Ovary (tissue), 9 donors: ENCODE results near the gene TSKU. TPM values are rescaled to one million over a fixed set of nuclear protein-coding genes. Genes with fewer than 3 reads are reported as not detected.

ENCODE experiments used
- DNase-seq, 5 donors: peaks; one replicate each; pipeline ENCODE4 v3.0.0-alpha.2; 2019 to 2020
- H3K27ac ChIP-seq, 2 donors: fragments of 200-600 bp; one replicate each; pipeline versions ENCODE4 v1.5.1 to v1.8.0; 2019 to 2022
- H3K27me3 ChIP-seq: fragments of 200-600 bp; one replicate; pipeline ENCODE4 v1.8.0; 2022
- H3K36me3 ChIP-seq: fragments of 200-600 bp; sonication (generic); one replicate; pipeline ENCODE4 v1.5.1; 2019
- H3K4me1 ChIP-seq: one replicate; pipeline ENCODE4 v1.8.1; 2013; ENCODE audit warnings: mild to moderate bottlenecking, moderate library complexity; ENCODE audit not compliant: insufficient read depth
- H3K4me3 ChIP-seq: fragments of 200-600 bp; sonication (generic); one replicate; pipeline ENCODE4 v1.5.1; 2017
- H3K9me3 ChIP-seq, 2 donors: fragments of 200-600 bp in 1 of 2; sonication (generic) in 1 of 2; one replicate each; pipeline versions ENCODE4 v1.5.1 to v1.8.1; 2013 to 2019; ENCODE audit warnings: mild to moderate bottlenecking in 1 of 2, moderate library complexity in 1 of 2
- CTCF ChIP-seq, 3 donors: fragments of 450-650 bp in 2 of 3; fragments of 200-600 bp in 1 of 3; IDR thresholded peaks; one replicate each; pipeline versions ENCODE4 v1.5.1 to v1.8.0; 2016 to 2022; ENCODE audit warnings: antibody characterized with exemption in 3 of 3, mild to moderate bottlenecking in 1 of 3
- EP300 ChIP-seq: sonication (generic); formaldehyde crosslinking; IDR thresholded peaks from one replicate; pipeline ENCODE4 v1.6.1; 2017; ENCODE audit warnings: antibody characterized with exemption
- POLR2A ChIP-seq: fragments of 450-650 bp; IDR thresholded peaks from one replicate; pipeline ENCODE4 v1.6.1; 2017; ENCODE audit warnings: antibody characterized with exemption, mild to moderate bottlenecking, moderate library complexity
- WGBS, 3 donors: extraction: QIAGEN DNeasy Blood & Tissue Kit in 1 of 3; methylation state at CpG; one replicate each; pipeline versions ENCODE4 v1.1.5 to v1.1.7; 2013 to 2017; 5-methylcytosine and 5-hydroxymethylcytosine counted together
- intact Hi-C, 4 donors: fragments of 100-400 bp; cut with DNase I; formaldehyde crosslinking; loops; one replicate each; pipeline versions ENCODE4 v1.11.0 to v1.15.1; 2022 to 2023
- polyA plus RNA-seq, 2 donors: library from polyadenylated mRNA; stranded (reverse); fragments of 200-250 nt in 1 of 2; fragments of 350-450 nt in 1 of 2; fragmentation: Illumina TruSeq in 1 of 2; extraction: RNeasy Lipid Tissue Mini Kit (QIAGEN cat#74804) in 1 of 2; gene quantifications; one replicate each; pipeline ENCODE4 v1.2.3, GENCODE V29; 2013 to 2014
- total RNA-seq, 7 donors: library from RNA; depleted of rRNA in 2 of 7; stranded (reverse); fragments of >200 nt in 2 of 7; fragmentation: NEBNext Ultra II Directional in 3 of 7; extraction: Animal tissue kit (Norgen Biotek cat#: 25700) in 3 of 7; gene quantifications; one replicate each; pipeline versions ENCODE4 v1.1.0 to v1.2.4, GENCODE V29; 2016 to 2023
- donor health status: DM: no; HTN: no; CAD: no; lungs with moderate emphysema.
- donor health status: DM: no; HTN: no; CAD: no.
- donor health status: Bipolar disorder and iron deficiency.
- donor health status: DM: yes; HTN: yes; CAD: no.
- donor health status: DM: no; HTN: no; CAD: no.
- donor health status: DM: yes; HTN: yes; CAD: no.

TSKU gene
- total and polyA plus RNA-seq, 9 donors = 19.2 to 114 (median 65.1) TPM

- intact Hi-C loops = no loop called here
- peak in 3 of 5 donors; percentile 62 to 70 (median 66) for DNase-seq
- 18 to 24% (median 20%) methylated on average over 7 of the region's 7 CpGs for WGBS, 3 donors
- Histone ChIP-seq H3K4me3 (no peak overlapping the region), H3K27me3 (no peaks in the 10 kb centered on the region), H3K9me3 (no peaks in the 10 kb centered on the region), H3K4me1 (peaks cover 30% of the 10 kb centered on the region), H3K27ac (peak overlapping the region in 1 of 2 donors; percentile 20), H3K36me3 (no peaks in the 10 kb centered on the region)
- TF ChIP-seq POLR2A (no peak), CTCF (IDR thresholded peaks at IDR 0.05) (peak in 1 of 3 donors; percentile 13), EP300 (no peak)
Observed at GRCh38 chr11:76772100-76772782, 10.9 kb upstream of the TSKU start.

- Histone ChIP-seq H3K27ac (peak overlapping the region in 1 of 2 donors; percentile 12), H3K27me3 (no peaks in the 10 kb centered on the region), H3K4me3 (no peak overlapping the region), H3K36me3 (no peaks in the 10 kb centered on the region), H3K4me1 (peaks cover 29% of the 10 kb centered on the region), H3K9me3 (no peaks in the 10 kb centered on the region)
- 15 to 18% (median 15%) methylated on average over 5 of the region's 5 CpGs for WGBS, 3 donors
- intact Hi-C loops = no loop called here
- DNase-seq = peak in 2 of 5 donors; percentile 68 to 75
- no peak for TF ChIP-seq EP300
- TF ChIP-seq CTCF (IDR thresholded peaks at IDR 0.05) = no peak
- no peak for TF ChIP-seq POLR2A
Observed at GRCh38 chr11:76772783-76773106, 10.4 kb upstream of the TSKU start.

- Histone ChIP-seq H3K9me3 (no peaks in the 10 kb centered on the region), H3K27me3 (no peaks in the 10 kb centered on the region), H3K4me3 (no peak overlapping the region), H3K27ac (no peak overlapping the region), H3K4me1 (peaks cover 24% of the 10 kb centered on the region), H3K36me3 (no peaks in the 10 kb centered on the region)
- TF ChIP-seq EP300 (no peak), CTCF (IDR thresholded peaks at IDR 0.05) (no peak), POLR2A (no peak)
- 32 to 57% (median 34%) methylated on average over 2 of the region's 2 CpGs for WGBS, 3 donors
- intact Hi-C loops = no loop called here
- peak in 3 of 5 donors; percentile 60 to 84 (median 70) for DNase-seq
Observed at GRCh38 chr11:76773921-76774361, 9.2 kb upstream of the TSKU start.

GRCh38 chr11:76776472-76776871 is 6.7 kb upstream of the TSKU start:
- H3K4me3 ChIP-seq = no peak overlapping the region
- intact Hi-C loops = no loop called here
- H3K27ac ChIP-seq = no peak overlapping the region
- no peaks in the 10 kb centered on the region for H3K9me3 ChIP-seq
- H3K27me3 ChIP-seq = no peaks in the 10 kb centered on the region
- TF ChIP-seq POLR2A (no peak), EP300 (no peak), CTCF (IDR thresholded peaks at IDR 0.05) (no peak)
- WGBS, 3 donors = 89 to 93% (median 92%) methylated on average over 3 of the region's 3 CpGs
- DNase-seq = no peak
- peaks cover 15% of the 10 kb centered on the region for H3K4me1 ChIP-seq
- H3K36me3 ChIP-seq = no peaks in the 10 kb centered on the region
